B cell (primary cell): ENCODE data around the gene FKBP7.

Source experiments
- CTCF ChIP-seq: fragments of 200-600 bp; IDR thresholded peaks from one replicate; pipeline ENCODE4 v1.8.0; 2022; ENCODE audit warnings: antibody characterized with exemption, mild to moderate bottlenecking
- EZH2 ChIP-seq: IDR thresholded peaks from 2 replicates; pipeline ENCODE4 v1.6.1; 2012; ENCODE audit warnings: borderline replicate concordance, low read depth, mild to moderate bottlenecking, moderate library complexity, low read length; ENCODE audit not compliant: insufficient read depth, poor library complexity, severe bottlenecking

- TF ChIP-seq CTCF (peak; percentile 78), EZH2 (no peak)
These were observed at the start of gene FKBP7 for GRCh38 chr2:178478439-178479274.
